Embryonic facial prominence (tissue), 1 donor: ENCODE measurements around the gene CDK16.

Source experiments
- DNase-seq: peaks from one replicate; pipeline ENCODE4 v3.0.0-alpha.2; 2016; ENCODE audit errors: extremely low spot score

Gene CDK16

DNA sequence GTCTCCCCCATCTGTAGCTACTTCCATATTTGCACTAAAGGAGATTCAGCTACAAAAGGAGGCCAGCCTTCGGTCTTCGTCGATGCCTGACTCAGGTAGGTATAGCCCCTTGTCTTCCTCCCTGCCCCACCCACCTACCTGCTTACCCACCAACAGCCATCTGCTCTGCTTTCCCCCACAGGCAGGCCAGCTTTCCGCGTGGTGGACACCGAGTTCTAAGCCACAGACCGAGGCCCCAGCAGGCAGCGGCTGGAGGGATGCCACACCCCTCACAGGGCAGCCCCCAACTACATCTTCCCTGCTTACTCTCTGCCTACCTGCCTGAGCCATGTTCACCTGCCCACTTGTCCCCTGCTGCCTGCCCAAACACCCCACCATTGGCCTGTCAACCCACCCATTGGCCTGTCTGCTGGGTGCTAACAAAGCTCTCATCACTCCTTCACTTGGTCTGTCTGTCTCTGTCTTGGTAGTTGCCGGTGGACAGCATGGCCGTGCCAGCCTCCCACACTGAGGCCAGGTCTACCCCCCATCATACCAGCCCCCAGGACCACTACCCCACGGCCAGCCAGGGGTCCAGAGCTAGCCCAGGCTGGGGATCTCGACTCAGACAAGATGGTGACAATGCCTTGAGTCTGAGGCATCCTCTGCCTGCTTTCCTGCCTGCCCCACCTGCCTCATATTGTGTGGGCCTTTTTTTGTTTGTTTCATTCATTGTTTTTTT lies 10.2 kb downstream of the CDK16 start:
- no peak for DNase-seq

DNA sequence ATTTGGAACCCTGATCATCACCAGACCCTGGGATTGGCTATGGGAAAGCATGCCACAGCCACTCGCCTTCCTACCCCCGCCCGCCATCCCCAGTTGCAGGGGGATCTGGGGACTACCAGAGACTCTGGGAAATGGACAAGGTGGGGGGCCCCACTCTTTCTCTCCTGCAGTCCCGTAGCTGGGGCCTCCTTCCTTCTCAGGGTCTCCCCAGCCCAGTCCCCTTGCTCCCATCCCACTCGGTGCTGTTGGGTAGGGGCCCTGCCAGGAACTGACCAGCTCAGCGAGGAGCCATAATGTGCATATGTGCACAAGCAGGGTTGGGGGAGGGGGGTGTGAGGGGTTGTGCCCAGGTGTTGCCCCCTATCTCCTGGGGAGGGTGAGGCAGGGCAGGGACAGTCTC lies 10.9 kb downstream of the CDK16 start:
- no peak for DNase-seq

DNA sequence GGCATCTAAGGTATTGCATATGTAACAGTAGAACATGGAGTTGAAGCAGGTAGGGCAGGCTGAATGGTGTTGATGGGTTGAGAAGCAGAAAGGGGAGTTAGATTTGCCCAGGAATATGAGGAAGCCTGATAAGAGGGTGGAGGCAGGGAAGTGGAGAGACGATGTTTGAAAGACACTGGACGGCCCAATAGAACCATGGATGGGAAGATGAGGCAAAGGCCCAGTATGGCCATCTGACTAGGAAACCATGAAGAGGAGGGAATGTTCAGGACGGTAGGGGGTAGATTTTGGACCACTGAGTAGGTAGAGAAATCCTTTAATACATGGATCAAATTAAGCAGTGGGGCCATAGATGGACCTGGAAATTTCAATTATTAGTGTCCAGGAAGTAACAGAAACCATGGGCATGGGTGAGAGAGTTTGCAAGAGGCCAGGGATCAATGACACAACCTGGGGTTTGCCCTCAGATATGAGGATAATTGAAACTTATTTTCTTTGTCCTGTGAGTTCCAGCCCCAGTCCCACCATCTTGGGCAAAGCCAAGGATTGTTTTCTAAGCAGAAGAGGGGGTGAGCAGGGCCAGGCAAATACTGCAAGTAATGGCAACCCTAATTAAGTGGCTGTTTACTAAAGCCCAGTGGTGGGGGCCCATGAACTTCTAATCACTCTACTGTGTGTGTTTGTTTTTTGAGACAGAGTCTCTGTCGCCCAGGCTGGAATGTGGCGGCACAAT lies 11.8 kb downstream of the CDK16 start:
- no peak for DNase-seq

DNA sequence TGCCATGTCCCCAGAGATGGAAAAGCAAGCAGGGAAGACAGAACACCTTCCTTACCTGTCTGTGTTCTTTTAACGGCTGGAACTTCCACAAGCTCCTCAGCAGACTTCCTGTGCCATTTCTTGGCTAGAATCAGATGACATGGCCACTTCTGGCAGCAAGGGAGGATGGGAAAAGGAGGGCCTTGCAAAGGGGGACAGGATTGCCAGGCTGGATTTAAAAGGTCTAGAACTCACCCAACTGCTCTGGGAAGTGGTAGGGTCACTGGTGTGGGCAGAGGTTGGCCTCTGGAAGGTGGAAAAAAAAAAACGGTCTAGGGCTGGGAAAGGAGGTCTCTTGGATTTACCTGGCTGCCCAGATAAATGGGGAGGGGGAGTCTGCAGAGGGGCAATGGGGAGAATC lies 12.7 kb downstream of the CDK16 start:
- DNase-seq: no peak

DNA sequence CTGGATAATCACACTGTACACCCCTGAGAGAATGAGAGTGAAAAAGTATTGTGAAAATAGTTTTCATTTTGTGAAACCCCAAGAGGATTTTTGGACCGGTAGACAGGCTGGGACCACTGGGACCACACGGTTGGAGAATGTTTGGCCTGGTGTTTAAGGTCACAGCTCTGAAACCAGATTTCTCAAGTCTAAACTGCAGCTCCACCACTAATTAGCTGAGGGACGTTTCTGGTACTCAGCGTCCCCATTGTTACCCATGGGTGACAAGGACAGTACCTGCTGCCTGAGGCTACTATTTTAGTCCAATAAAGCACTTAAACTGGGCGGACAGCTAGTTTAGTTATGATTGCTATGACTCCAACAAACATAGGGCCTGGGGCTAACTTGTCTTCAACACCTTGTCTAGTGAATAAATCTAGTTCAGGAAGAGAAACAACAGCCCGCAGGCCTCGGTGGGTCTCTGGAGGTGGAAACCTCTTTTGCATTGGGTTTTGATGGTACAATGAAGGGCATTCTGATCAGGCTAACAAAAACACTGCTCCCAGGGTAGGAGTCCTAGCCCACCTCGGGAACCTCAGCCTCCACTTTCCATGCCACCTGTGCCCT lies 13.8 kb downstream of the CDK16 start:
- DNase-seq: no peak

DNA sequence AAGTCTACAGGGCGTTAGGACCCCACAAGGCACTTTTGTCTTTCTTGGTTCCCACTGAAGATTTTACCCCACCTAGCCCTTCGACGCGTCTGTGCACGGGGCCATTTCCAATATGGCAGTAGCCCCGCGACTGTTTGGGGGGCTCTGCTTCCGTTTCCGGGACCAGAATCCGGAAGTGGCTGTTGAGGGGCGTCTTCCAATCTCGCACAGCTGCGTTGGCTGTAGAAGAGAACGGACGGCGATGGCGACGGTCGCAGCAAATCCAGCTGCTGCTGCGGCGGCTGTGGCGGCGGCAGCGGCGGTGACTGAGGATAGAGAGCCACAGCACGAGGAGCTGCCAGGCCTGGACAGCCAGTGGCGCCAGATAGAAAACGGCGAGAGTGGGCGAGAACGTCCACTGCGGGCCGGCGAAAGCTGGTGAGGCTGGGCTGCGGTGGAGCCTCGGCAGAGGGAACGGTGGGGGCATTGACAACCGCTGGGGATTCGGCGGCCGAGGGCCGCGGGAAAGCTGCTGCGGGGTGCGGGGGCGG lies 14.4 kb downstream of the CDK16 start, which contains the start of gene USP11:
TSS of gene USP11 (plus strand) at position 207 of the 530 bp plus-strand sequence. CDS start at position 242, 35 bp downstream.
- peak; percentile 73 for DNase-seq

DNA sequence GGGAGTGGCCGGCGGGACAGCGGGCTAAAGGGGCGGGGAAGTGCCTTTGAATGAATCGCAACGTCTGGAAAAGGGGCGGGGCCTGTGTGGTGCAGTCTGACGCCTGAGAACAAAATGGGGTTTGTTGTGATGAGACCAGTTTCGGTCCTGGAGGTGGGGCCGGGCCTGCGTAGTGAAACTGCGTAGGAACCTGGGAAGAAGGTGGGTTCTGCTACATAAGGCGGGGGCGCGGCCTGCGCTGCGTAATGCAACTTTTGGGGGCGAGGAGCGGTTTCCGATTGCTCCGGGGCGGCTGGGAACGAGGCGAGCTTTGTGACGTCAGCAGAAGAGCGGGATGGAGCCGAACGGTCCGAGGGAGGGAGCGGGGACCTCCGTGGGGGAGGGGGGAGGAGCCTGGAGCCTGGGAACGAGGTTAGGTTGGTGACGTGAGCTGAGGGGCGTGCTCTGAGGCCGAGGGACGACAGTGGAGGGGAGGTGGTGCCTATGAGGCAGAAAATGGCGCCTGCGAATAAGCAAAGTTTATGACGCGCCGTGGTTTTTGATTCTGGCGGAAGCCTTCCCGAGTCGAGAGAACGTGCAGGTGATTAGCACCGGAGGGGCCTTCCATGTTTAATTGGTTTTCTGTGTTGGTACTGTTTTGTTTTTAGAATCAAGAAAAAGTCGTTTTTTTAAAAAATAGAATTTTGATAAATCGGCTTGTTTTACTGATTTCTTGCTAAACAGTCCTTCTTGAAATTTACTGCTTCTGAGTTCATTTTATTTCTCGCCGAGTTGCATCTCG lies 15.0 kb downstream of the CDK16 start:
- peak; percentile 92 for DNase-seq

DNA sequence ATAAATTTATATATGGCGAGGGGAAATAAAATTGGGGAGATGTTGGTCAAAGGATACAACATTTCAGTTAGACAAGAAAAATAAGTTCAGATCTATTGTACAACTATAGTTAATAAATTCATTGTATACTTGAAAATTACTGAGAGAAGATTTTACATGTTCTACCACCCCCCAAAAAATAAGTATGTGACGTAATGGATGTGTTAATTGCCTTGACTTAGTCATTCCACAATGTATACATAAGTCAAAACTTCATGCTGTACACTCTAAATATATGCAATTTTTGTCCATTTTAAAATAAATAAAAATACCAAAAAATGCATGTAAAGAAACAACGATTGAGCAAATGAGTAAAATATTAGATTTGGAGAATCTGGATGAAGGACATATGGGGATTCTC lies 16.1 kb downstream of the CDK16 start:
- no peak for DNase-seq

DNA sequence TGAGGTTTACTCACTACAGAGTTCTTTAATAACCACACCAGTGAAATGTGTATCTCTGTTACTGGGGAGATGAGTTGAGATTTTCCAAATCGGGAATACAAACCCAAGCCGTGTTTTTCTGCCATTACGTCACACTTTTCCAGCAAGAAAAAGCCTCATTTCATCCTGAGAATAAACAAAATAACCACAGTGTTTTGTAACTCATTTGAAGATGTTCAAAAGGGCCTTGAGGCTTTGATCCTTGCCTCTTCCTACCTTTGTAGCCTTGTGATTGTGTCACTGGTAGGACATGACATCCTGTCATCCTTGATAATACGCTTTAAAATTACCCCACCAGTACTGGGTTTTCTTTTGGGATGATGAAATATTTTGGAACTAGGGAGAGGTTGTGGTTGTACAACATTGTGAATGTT lies 17.2 kb downstream of the CDK16 start:
- no peak for DNase-seq

DNA sequence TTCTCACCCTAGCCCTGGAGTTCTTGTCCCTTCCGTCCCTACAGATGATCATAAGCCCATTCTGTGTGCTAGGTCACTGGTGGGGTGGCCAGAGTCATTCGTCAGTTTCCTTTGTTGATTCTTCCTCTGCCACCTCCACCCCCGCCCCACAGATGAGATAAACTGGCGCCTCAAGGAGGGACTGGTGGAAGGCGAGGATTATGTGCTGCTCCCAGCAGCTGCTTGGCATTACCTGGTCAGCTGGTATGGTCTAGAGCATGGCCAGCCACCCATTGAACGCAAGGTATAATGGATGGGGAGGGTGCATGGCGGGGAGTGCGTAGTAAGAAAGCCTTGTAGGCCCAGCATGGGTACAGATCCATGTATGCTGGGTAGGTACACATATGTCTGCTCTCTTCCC lies 20.7 kb downstream of the CDK16 start:
- DNase-seq: no peak

DNA sequence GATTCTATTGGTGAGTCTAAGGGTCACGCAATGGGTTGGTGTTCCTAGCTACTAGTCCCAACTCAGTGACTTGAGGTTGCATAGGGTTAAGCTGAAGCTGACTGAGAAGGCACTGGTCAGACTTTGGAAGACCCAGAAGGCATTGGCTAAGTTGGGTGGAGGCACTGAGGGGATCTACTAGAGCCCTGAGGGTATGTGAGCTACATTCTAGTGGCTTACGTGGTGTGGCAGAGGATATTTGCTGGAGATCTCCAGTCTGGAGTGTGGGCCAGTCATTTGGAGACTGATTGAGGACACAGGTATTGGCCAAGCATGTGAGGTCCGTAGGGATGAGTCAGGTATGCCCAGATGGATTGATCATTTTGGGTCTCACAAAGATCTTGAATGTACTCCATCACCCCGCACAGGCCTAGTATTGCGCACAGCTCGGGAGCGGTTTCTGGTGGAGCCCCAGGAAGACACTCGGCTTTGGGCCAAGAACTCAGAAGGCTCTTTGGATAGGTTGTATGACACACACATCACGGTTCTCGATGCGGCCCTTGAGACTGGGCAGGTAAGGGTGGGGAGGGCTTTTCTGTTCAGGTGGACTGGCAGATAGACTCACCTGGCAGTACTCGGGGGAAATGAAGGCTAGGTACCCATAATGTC lies 21.5 kb downstream of the CDK16 start:
- no peak for DNase-seq

DNA sequence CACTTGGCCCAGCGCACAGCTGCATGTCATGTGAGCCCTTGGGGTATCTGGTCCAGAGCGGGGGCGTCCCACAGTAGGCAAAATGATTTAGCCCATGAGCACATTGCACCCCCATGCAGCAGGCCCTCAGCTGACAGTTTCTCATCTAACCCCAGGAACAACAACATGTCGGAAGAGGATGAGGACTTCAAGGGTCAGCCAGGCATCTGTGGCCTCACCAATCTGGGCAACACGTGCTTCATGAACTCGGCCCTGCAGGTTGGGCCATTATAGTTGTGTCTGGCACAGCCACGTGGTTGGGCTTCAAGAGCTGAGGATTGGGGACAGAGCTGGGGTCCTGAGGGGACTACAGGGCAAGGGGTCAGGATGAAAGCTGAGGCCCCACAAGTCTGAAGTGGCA lies 22.1 kb downstream of the CDK16 start:
- DNase-seq: no peak

DNA sequence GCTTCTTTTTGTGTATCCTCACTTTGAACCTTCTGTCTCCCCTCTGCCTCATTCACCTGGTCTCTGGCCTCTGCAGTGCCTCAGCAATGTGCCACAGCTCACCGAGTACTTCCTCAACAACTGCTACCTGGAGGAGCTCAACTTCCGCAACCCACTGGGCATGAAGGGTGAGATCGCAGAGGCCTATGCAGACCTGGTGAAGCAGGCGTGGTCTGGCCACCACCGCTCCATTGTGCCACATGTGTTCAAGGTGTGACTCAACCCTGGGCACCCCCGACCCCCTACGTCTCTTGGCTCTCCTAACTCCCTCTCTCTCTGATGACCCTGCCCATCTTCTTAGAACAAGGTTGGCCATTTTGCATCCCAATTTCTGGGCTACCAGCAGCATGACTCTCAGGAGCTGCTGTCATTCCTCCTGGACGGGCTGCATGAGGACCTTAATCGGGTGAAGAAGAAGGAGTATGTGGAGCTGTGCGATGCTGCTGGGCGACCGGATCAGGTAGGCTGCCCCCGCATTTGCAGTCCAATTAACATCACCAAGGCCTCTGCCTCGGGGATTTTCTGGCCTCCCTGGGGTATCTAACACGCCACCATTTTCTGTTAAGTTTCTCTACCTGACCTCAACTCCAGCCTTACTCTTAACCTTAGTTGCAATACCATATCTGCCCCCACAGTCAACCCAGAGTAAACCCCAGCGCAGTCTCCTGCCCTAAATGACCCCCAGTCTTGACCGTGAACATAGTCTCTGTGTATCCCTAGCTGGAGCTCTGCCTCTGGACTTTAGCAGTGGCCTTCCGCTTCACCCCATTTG lies 22.9 kb downstream of the CDK16 start:
- DNase-seq: no peak

DNA sequence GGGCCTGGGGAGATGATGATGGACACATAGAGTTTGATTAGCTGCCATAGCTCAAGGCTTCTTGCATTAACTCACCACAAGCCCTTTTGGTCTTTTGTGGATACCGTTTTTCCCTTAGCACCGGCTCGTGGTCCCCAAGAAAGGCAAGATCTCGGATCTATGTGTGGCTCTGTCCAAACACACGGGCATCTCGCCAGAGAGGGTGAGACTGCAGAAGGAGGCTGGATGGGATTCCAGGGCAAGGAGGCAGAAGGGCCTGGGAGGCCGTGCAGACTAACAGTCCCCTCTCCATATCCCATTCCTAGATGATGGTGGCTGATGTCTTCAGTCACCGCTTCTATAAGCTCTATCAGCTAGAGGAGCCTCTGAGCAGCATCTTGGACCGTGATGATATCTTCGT lies 23.8 kb downstream of the CDK16 start:
- no peak for DNase-seq

DNA sequence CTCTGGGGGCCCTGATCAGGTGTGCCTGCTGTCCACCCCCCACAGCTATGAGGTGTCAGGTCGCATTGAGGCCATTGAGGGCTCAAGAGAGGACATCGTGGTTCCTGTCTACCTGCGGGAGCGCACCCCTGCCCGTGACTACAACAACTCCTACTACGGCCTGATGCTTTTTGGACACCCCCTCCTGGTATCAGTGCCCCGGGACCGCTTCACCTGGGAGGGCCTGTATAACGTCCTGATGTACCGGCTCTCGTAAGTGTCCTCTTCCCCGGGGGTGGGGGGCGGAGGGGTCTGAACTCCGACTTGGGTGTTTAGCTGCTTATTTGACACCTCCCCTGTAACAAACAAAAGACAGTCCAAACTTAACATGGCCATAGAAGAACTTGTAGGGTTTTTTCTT lies 24.9 kb downstream of the CDK16 start:
- DNase-seq: no peak

DNA sequence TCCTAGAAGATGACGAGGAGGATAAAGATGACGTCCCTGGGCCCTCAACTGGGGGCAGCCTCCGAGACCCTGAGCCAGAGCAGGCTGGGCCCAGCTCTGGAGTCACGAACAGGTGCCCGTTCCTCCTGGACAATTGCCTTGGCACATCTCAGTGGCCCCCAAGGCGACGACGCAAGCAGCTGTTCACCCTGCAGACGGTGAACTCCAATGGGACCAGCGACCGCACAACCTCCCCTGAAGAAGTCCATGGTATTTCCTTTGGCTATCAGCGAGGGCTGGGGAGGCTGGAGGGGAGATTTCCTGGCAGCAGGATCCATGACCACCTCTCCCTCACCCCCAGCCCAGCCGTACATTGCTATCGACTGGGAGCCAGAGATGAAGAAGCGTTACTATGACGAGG lies 26.2 kb downstream of the CDK16 start:
- no peak for DNase-seq

DNA sequence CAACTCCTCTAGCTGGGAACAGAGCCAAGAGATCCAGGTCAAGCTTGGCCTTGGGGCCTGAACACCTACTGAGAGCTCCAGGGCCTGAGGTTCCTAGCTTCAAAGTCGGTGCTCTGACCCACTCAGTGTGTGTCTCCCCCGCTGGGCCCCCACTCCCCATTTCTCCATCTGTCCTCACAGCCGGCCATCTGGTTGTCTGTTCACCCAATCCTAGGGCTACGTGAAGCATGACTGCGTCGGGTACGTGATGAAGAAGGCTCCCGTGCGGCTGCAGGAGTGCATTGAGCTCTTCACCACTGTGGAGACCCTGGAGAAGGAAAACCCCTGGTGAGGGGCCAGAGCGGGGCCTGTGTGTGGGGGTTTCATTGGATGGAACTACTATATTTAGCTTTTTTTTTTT lies 26.7 kb downstream of the CDK16 start:
- DNase-seq: no peak

DNA sequence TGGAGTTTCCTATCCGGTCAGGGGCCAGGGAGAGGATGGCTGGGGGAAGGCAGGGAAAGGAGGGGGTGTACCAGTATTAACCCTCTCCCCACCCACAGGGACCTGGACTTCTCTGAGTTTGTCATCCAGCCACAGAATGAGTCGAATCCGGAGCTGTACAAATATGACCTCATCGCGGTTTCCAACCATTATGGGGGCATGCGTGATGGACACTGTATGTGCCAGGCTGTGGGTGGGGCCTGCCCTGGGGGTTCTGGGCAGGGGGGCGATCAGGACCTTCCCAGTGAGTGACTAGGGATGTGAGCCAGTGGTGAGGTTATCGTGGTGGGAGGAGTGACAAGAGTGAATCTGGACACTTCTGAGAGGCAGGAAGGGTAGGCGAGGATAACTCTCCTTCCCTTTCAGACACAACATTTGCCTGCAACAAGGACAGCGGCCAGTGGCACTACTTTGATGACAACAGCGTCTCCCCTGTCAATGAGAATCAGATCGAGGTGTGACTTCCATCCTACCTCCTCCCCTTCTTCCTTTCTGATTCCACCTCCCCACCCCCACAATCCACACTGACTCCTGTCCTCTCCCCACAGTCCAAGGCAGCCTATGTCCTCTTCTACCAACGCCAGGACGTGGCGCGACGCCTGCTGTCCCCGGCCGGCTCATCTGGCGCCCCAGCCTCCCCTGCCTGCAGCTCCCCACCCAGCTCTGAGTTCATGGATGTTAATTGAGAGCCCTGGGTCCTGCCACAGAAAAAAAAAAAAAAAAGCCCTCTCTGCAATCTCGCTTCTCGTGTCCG lies 28.9 kb downstream of the CDK16 start:
- no peak for DNase-seq

DNA sequence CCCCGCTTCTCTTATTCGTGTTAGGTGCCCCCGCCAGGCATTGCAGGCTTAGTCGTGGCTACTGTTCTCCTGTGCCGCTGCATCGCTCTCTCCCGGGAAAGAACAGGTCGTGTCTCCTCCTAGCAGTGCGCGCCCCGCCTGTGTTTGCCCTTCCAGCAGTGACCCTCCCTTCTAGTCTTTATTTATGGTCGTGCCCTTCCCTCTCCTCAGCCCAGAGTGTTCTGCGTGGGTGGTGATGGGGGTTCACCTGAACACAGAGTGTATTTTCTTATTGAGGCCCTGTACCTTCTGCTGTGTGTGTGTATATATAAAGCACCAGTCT lies 29.5 kb downstream of the CDK16 start:
- DNase-seq: no peak

DNA sequence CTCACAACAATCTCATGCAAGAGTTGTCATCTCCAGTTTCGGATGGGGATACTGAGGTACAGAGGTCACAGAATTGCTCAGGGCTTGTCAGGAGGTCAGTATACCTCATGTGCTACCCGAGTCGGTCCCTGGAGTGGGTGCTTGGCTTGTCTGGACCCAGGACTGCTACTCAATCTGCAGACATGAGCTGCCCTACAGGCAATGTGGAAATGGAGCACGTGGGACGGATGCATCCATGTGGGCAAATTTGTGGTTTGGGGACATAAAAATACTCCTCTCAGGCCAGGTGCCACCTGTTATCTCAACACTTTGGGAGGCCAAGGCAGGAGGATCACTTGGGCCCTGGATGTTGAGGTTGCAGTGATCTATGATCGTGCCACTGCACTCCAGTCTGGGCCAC lies 30.1 kb downstream of the CDK16 start:
- no peak for DNase-seq
